GM19238 (cell line): ENCODE data around the gene FCGR1A.
A peak's percentile ranks its signal among the peaks of the same experiment; 100 is the strongest.
"Not testable (repeated sequence)": the region's sequence is repeated elsewhere in the genome, so short reads cannot be mapped to it uniquely, and the experiment has no call there.

Source experiments
- DNase-seq: peaks from one replicate; pipeline ENCODE4 v3.0.0; 2011; ENCODE audit warnings: low spot score; ENCODE audit not compliant: insufficient read length

The FCGR1A gene

GRCh38 chr1:149777084-149777483, 5.4 kb upstream of the FCGR1A start:
- DNase-seq, result not testable (repeated sequence)

GRCh38 chr1:149778313-149778712, 4.2 kb upstream of the FCGR1A start:
- not testable (repeated sequence) for DNase-seq

GRCh38 chr1:149781413-149781984, 995 bp upstream of the FCGR1A start:
- not testable (repeated sequence) for DNase-seq

GRCh38 chr1:149783289-149783688, 795 bp downstream of the FCGR1A start:
- not testable (repeated sequence) for DNase-seq

- not testable (repeated sequence) for DNase-seq
Observed at GRCh38 chr1:149783868-149784267, 1.4 kb downstream of the FCGR1A start.

GRCh38 chr1:149787688-149788451, 5.4 kb downstream of the FCGR1A start:
- not testable (repeated sequence) for DNase-seq

- DNase-seq, result not testable (repeated sequence)
Observed at GRCh38 chr1:149792502-149792901, 10.0 kb downstream of the FCGR1A start.

- peak; percentile 39 for DNase-seq
Observed at GRCh38 chr1:149792912-149793515, 10.5 kb downstream of the FCGR1A start.

- DNase-seq, result not testable (repeated sequence)
Observed at GRCh38 chr1:149793885-149794284, 11.4 kb downstream of the FCGR1A start.

- DNase-seq, result not testable (repeated sequence)
Observed at GRCh38 chr1:149801628-149802027, 19.1 kb downstream of the FCGR1A start.

GRCh38 chr1:149804417-149805080, 22.1 kb downstream of the FCGR1A start:
- not testable (repeated sequence) for DNase-seq

GRCh38 chr1:149810697-149811405, 28.4 kb downstream of the FCGR1A start:
- not testable (repeated sequence) for DNase-seq

GRCh38 chr1:149811514-149811889, 29.0 kb downstream of the FCGR1A start:
- not testable (repeated sequence) for DNase-seq

- not testable (repeated sequence) for DNase-seq
Observed at GRCh38 chr1:149811890-149812829, 29.7 kb downstream of the FCGR1A start.

- not testable (repeated sequence) for DNase-seq
Observed at GRCh38 chr1:149812893-149813801, 30.7 kb downstream of the FCGR1A start.

GRCh38 chr1:149820387-149820786, 37.9 kb downstream of the FCGR1A start:
- not testable (repeated sequence) for DNase-seq

- DNase-seq, result not testable (repeated sequence)
Observed at GRCh38 chr1:149826555-149826954, 44.1 kb downstream of the FCGR1A start.

GRCh38 chr1:149831764-149832315, 49.3 kb downstream of the FCGR1A start:
- DNase-seq, result not testable (repeated sequence)
